Measurements from ENCODE around the gene OTUD1. TPM values are rescaled to one million over a fixed set of nuclear protein-coding genes. Genes with fewer than 3 reads are reported as not detected.

Gene OTUD1
- total RNA-seq, 1 experiment from 2014 or later, result 5.7 TPM

DNA sequence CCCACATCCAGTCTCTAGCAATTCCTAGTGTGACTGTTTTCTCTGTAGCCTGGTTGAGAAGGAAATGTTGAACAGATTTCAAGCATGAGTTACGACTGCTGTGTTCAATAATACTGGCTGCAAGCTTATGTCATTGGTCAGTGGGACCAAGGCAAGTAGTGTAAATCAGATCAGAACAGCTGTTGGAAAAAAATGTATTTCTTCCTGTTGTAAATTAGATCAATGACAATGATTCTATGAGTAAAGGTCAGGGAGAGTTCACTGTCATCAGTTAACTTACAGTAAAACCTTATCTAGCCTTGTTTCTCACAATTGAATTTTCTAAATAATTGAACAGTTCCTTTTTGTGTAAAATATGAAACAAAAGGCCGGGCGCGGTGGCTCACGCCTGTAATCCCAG lies 6.7 kb downstream of the OTUD1 start:
- ATAC-seq (no peak), DNase-seq (ENCODE audit: low read depth, low spot score) (no peak)
- no peaks in the 10 kb centered on the region for H3K36me3 ChIP-seq (ENCODE audit: control insufficient read depth in 1 of 2, insufficient read depth in 2 of 2, low read length in 2 of 2)
- CTCF ChIA-PET, result no interaction called here
- H3K79me2 ChIP-seq (ENCODE audit: insufficient read depth, low read length), result no peaks in the 10 kb centered on the region
- peaks cover 0 to under 1% of the 10 kb centered on the region in 2 experiments; a peak in 1 of 4 replicates for H3K4me1 ChIP-seq (ENCODE audit: control insufficient read depth in 1 of 2, insufficient read depth in 2 of 2, low read length in 2 of 2)
- H3K4me2 ChIP-seq (ENCODE audit: low read length), result no peak overlapping the region
- H4K20me1 ChIP-seq (ENCODE audit: insufficient read depth), result no peaks in the 10 kb centered on the region
- H3K27ac ChIP-seq (ENCODE audit: low read depth, low read length), result no peak overlapping the region
- BruUV-seq (replicated peaks), result no TSS peak
- TF ChIP-seq POLR2AphosphoS5 (IDR thresholded peaks at IDR 0.05; ENCODE audit: low read depth, low read length), result no peak
- no peak for TF ChIP-seq YY1 (IDR thresholded peaks at IDR 0.05; ENCODE audit: extremely low read depth, insufficient replicate concordance, low read depth, low read length)
- TF ChIP-seq, protein P1, sequence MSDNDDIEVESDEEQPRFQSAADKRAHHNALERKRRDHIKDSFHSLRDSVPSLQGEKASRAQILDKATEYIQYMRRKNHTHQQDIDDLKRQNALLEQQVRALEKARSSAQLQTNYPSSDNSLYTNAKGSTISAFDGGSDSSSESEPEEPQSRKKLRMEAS (IDR thresholded peaks at IDR 0.05), result no peak
- no peak for TF ChIP-seq CBX3 (IDR thresholded peaks at IDR 0.05; ENCODE audit: low read depth)
- TF ChIP-seq ZNF274 (IDR thresholded peaks at IDR 0.05; ENCODE audit: low read depth, low read length), result no peak
- no peaks in the 10 kb centered on the region for H3K27me3 ChIP-seq (ENCODE audit: insufficient read depth, low read length)
- H3K4me3 ChIP-seq (replicated peaks in 1 of 2; ENCODE audit: low read depth in 1 of 2, low read length in 2 of 2), result no peak overlapping the region
- RAD21 ChIA-PET (ENCODE audit: low non-redundant PET in 1 of 2, low total read pairs in 2 of 2, uncharacterized antibody in 2 of 2, unreplicated experiment in 2 of 2), result no interaction called here
- no peak overlapping the region for H2AFZ ChIP-seq (ENCODE audit: low read depth, low read length, poor library complexity, severe bottlenecking)
- H3K9ac ChIP-seq (ENCODE audit: low read length), result no peak overlapping the region
- H3K9me2 ChIP-seq (ENCODE audit: insufficient read depth), result no peaks in the 10 kb centered on the region
- POLR2A ChIA-PET, result no interaction called here
- H3K9me3 ChIP-seq (ENCODE audit: control insufficient read depth in 1 of 2, insufficient read depth in 1 of 2, low read depth in 1 of 2, low read length in 2 of 2), result no peaks in the 10 kb centered on the region
- intact Hi-C loops (cut with micrococcal nuclease), result no loop called here

DNA sequence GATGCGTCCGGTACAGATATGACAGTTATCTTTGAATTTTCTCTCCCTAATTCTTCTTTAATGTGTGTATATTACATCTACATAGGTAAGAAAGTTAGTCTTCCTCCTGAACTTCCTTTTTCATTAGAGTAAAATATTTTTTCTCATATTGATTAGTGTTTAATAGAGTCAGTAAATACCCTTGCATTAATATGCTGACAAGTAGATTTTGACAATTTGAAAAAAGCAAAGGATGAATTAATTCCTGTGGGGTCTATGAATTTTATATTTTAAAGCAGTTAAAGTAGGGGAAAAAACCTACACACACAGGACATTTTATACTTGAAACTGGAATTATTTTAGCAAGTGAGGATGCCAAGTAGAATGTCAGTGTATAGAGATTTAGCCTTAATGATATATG lies 9.4 kb downstream of the OTUD1 start:
- ChIA-PET POLR2A (no interaction called here), CTCF (no interaction called here), RAD21 (ENCODE audit: low non-redundant PET in 1 of 2, low total read pairs in 2 of 2, uncharacterized antibody in 2 of 2, unreplicated experiment in 2 of 2) (no interaction called here)
- Histone ChIP-seq H3K36me3 (ENCODE audit: control insufficient read depth in 1 of 2, insufficient read depth in 2 of 2, low read length in 2 of 2) (no peaks in the 10 kb centered on the region), H3K4me3 (replicated peaks in 1 of 2; ENCODE audit: low read depth in 1 of 2, low read length in 2 of 2) (no peak overlapping the region), H3K9me2 (ENCODE audit: insufficient read depth) (no peaks in the 10 kb centered on the region), H3K4me2 (ENCODE audit: low read length) (no peak overlapping the region), H2AFZ (ENCODE audit: low read depth, low read length, poor library complexity, severe bottlenecking) (no peak overlapping the region), H4K20me1 (ENCODE audit: insufficient read depth) (no peaks in the 10 kb centered on the region), H3K9ac (ENCODE audit: low read length) (no peak overlapping the region), H3K4me1 (ENCODE audit: control insufficient read depth in 1 of 2, insufficient read depth in 2 of 2, low read length in 2 of 2) (no peaks in the 10 kb centered on the region), H3K9me3 (ENCODE audit: control insufficient read depth in 1 of 2, insufficient read depth in 1 of 2, low read depth in 1 of 2, low read length in 2 of 2) (no peaks in the 10 kb centered on the region), H3K27me3 (ENCODE audit: insufficient read depth, low read length) (no peaks in the 10 kb centered on the region), H3K79me2 (ENCODE audit: insufficient read depth, low read length) (no peaks in the 10 kb centered on the region), H3K27ac (ENCODE audit: low read depth, low read length) (no peak overlapping the region)
- no peak for DNase-seq (ENCODE audit: low read depth, low spot score)
- TF ChIP-seq FOSL1 (IDR thresholded peaks at IDR 0.05; ENCODE audit: low read depth) (no peak), CBX3 (IDR thresholded peaks at IDR 0.05; ENCODE audit: low read depth) (no peak), EZH2phosphoT487 (IDR thresholded peaks at IDR 0.05; ENCODE audit: borderline replicate concordance) (no peak), TCF7L2 (IDR thresholded peaks at IDR 0.05; ENCODE audit: borderline replicate concordance, extremely low read depth, insufficient read depth, insufficient read length) (no peak), ELF1 (IDR thresholded peaks at IDR 0.05; ENCODE audit: borderline replicate concordance, low read depth) (no peak), JUND (IDR thresholded peaks at IDR 0.05) (no peak), CEBPB (IDR thresholded peaks at IDR 0.05; ENCODE audit: low read depth) (no peak), EZH2 (IDR thresholded peaks at IDR 0.05) (no peak)
- TF ChIP-seq, protein P2, sequence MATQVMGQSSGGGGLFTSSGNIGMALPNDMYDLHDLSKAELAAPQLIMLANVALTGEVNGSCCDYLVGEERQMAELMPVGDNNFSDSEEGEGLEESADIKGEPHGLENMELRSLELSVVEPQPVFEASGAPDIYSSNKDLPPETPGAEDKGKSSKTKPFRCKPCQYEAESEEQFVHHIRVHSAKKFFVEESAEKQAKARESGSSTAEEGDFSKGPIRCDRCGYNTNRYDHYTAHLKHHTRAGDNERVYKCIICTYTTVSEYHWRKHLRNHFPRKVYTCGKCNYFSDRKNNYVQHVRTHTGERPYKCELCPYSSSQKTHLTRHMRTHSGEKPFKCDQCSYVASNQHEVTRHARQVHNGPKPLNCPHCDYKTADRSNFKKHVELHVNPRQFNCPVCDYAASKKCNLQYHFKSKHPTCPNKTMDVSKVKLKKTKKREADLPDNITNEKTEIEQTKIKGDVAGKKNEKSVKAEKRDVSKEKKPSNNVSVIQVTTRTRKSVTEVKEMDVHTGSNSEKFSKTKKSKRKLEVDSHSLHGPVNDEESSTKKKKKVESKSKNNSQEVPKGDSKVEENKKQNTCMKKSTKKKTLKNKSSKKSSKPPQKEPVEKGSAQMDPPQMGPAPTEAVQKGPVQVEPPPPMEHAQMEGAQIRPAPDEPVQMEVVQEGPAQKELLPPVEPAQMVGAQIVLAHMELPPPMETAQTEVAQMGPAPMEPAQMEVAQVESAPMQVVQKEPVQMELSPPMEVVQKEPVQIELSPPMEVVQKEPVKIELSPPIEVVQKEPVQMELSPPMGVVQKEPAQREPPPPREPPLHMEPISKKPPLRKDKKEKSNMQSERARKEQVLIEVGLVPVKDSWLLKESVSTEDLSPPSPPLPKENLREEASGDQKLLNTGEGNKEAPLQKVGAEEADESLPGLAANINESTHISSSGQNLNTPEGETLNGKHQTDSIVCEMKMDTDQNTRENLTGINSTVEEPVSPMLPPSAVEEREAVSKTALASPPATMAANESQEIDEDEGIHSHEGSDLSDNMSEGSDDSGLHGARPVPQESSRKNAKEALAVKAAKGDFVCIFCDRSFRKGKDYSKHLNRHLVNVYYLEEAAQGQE (IDR thresholded peaks at IDR 0.05; ENCODE audit: low read depth), result no peak
- TF ChIP-seq, protein P3, sequence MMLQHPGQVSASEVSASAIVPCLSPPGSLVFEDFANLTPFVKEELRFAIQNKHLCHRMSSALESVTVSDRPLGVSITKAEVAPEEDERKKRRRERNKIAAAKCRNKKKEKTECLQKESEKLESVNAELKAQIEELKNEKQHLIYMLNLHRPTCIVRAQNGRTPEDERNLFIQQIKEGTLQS (IDR thresholded peaks at IDR 0.05), result no peak
- TF ChIP-seq, protein P4, sequence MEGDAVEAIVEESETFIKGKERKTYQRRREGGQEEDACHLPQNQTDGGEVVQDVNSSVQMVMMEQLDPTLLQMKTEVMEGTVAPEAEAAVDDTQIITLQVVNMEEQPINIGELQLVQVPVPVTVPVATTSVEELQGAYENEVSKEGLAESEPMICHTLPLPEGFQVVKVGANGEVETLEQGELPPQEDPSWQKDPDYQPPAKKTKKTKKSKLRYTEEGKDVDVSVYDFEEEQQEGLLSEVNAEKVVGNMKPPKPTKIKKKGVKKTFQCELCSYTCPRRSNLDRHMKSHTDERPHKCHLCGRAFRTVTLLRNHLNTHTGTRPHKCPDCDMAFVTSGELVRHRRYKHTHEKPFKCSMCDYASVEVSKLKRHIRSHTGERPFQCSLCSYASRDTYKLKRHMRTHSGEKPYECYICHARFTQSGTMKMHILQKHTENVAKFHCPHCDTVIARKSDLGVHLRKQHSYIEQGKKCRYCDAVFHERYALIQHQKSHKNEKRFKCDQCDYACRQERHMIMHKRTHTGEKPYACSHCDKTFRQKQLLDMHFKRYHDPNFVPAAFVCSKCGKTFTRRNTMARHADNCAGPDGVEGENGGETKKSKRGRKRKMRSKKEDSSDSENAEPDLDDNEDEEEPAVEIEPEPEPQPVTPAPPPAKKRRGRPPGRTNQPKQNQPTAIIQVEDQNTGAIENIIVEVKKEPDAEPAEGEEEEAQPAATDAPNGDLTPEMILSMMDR (IDR thresholded peaks at IDR 0.05 in 2 of 3, conservative IDR thresholded peaks at IDR 0.05 in 1 of 3; ENCODE audit: borderline replicate concordance in 1 of 3, insufficient read depth in 1 of 3, low read depth in 2 of 3, low read length in 2 of 3), result no peak
- TF ChIP-seq, protein P1 (IDR thresholded peaks at IDR 0.05), result no peak
- BruUV-seq (replicated peaks), result no TSS peak
- ATAC-seq, result no peak
- intact Hi-C loops (cut with micrococcal nuclease), result no loop called here
